ENCODE results near the gene VWA5B2.
A peak's percentile ranks its signal among the peaks of the same experiment; 100 is the strongest.
"Not testable (repeated sequence)": the region's sequence is repeated elsewhere in the genome, so short reads cannot be mapped to it uniquely, and the experiment has no call there.

VWA5B2 gene

DNA sequence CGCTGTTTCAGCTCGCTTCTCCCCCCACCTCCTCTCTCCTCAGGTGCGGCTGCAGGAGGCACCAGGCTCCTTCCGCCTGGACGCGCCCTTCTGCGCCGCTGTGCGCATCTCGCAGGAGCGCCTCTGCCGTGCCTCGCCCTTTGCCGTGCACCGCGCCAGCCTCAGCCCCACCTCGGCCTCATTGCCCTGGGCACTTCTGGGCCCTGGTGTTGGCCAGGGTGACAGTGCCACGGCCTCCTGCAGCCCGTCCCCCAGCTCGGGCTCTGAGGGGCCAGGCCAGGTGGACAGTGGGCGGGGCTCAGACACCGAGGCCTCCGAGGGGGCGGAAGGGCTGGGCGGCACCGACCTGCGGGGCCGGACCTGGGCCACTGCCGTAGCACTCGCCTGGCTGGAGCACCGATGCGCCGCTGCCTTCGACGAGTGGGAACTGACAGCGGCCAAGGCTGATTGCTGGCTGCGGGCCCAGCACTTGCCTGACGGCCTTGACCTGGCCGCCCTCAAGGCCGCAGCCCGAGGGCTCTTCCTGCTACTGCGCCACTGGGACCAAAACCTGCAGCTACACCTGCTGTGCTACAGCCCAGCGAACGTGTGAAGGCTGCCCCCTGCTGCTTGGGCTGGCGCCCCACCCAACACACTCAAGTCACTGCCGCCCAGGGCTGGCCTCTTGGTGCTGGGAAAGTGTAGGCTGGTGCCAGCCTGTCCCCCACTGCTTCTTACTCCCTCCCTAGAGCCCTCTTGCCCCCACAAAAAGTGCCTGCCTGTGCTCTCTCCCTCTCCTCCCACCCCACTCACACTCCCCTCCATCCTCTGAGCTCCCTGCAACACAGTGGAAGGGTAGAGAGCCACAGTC is 12.3 kb downstream of the VWA5B2 start:
- no peak for DNase-seq (ENCODE audit: low read depth in 4 of 4, low spot score in 1 of 4)

DNA sequence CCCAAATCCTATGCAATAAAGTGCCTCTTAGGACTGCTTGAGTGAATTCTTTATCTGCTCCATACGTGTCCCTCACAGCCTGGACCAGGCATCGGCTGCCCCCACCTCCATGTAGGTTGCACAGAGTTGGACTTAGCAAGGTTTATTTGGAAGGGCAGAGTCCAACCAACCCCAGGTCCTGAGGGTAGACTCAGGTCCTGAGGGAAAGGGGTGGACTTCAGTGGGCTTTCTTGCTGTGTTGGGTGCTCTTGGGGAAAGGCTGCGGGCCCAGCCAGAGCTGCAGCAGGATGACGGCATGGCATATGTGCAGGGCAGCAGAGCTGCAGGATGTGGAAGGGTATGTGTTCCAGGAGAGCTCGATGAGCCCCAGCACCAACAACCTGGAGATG is 12.9 kb downstream of the VWA5B2 start:
- no peak for DNase-seq (ENCODE audit: low read depth in 4 of 4, low spot score in 1 of 4)

- DNase-seq (ENCODE audit: low read depth in 4 of 4, low spot score in 1 of 4) = peak; percentile 73 to 83 (median 82)
Measured at GRCh38 chr3:184248454-184249411, 19.3 kb downstream of the VWA5B2 start, which contains the start of gene ALG3. Gene ALG3 (minus strand): TSS chr3:184248962. CDS start chr3:184248940, 22 bp downstream.

- DNase-seq (ENCODE audit: low read depth in 4 of 4, low spot score in 1 of 4) = peak; percentile 84 to 97 (median 89)
Measured at GRCh38 chr3:184249412-184250166, 20.2 kb downstream of the VWA5B2 start, which contains the start of gene EEF1AKMT4. Gene EEF1AKMT4 (plus strand): TSS chr3:184249672. CDS start chr3:184249695, 23 bp downstream.

GRCh38 chr3:184250167-184250828 is 20.9 kb downstream of the VWA5B2 start:
- peak; percentile 77 to 91 (median 80) for DNase-seq (ENCODE audit: low read depth in 4 of 4, low spot score in 1 of 4)

DNA sequence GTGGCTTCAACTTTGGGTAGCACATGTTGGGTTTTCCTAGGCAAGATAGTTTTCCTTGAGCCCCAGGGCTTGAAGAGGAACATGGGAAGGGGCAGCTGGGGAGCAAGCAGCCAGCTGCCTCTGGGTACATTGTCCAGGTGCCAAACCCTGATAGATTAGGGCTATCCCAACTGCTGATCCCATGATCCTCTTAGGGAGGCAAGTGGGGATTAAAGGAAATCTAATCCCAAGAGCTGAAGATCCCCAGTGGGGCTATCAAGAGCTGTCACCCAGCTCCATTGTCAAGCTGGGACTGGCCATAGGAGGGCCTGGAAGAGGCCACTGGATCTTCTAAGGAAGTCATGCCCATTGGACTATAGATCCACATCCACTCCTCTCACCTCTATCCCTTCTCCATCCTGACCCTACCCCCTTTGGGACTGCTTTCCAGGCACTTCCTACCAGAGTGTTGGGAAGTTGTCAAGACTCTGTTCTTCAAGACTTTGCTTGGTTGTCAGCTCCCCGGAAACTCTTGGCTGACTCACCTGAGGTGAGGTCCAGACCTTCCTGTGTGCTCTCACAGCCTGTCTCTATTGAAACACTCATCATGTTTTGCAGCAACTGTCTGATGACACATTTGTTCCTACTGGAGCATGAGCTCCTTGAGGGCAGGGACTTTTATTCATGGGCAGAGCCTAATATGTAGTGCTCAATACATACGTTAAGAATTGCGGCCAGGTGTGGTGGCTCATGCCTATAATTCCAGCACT is 26.1 kb downstream of the VWA5B2 start:
- DNase-seq (ENCODE audit: low read depth in 4 of 4, low spot score in 1 of 4) = no peak

DNA sequence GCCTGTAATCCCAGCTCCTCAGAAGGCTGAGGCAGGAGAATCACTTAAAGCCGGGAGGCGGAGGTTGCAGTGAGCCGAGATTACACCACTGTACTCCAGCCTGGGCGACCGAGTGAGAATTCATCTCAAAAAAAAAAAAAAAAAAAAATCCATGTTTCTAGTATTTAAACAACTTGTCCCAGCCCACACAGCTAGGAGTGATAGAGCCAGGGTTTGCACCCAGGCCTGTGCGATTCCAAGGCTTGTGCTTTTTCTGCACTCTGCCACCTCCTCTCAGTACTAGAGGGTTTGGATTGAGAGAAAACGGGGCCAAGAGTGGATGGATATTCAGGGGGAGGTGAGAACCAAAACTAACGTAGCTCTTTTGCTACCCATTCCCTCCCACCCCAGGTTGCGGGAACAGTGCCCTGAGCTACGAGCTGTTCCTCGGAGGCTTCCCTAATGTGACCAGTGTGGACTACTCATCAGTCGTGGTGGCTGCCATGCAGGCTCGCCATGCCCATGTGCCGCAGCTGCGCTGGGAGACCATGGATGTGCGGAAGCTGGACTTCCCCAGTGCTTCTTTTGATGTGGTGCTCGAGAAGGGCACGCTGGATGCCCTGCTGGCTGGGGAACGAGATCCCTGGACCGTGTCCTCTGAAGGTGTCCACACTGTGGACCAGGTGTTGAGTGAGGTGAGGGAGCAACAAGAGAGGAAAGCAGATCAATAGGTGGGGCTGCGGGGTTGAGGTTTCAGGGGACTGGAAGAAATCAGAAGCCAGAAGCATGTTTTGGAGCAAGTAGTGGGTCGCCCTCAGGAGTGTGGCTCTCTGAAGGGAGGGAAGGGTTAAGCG is 27.9 kb downstream of the VWA5B2 start:
- DNase-seq (ENCODE audit: low read depth in 4 of 4, low spot score in 1 of 4) = no peak

- DNase-seq (ENCODE audit: low read depth in 4 of 4, low spot score in 1 of 4) = no peak
Measured at GRCh38 chr3:184258926-184259325, 29.5 kb downstream of the VWA5B2 start.

- DNase-seq (ENCODE audit: low read depth in 4 of 4, low spot score in 1 of 4) = no peak
Measured at GRCh38 chr3:184259396-184259877, 30.1 kb downstream of the VWA5B2 start.

- no peak for DNase-seq (ENCODE audit: low read depth in 4 of 4, low spot score in 1 of 4)
Measured at GRCh38 chr3:184259878-184260723, 30.7 kb downstream of the VWA5B2 start.

GRCh38 chr3:184260724-184261269 is 31.4 kb downstream of the VWA5B2 start:
- no peak for DNase-seq (ENCODE audit: low read depth in 4 of 4, low spot score in 1 of 4)

GRCh38 chr3:184261270-184261853 is 32.0 kb downstream of the VWA5B2 start, which contains the start of gene CAMK2N2:
Gene CAMK2N2 (minus strand): TSS chr3:184261553. CDS start chr3:184261285, 268 bp downstream.
- DNase-seq (ENCODE audit: low read depth in 4 of 4, low spot score in 1 of 4) = peak in 1 of 4 experiments; percentile 62

- DNase-seq (ENCODE audit: low read depth in 4 of 4, low spot score in 1 of 4) = no peak
Measured at GRCh38 chr3:184261854-184262763, 32.7 kb downstream of the VWA5B2 start.

GRCh38 chr3:184262764-184263179 is 33.4 kb downstream of the VWA5B2 start:
- DNase-seq (ENCODE audit: low read depth in 4 of 4, low spot score in 1 of 4) = no peak

DNA sequence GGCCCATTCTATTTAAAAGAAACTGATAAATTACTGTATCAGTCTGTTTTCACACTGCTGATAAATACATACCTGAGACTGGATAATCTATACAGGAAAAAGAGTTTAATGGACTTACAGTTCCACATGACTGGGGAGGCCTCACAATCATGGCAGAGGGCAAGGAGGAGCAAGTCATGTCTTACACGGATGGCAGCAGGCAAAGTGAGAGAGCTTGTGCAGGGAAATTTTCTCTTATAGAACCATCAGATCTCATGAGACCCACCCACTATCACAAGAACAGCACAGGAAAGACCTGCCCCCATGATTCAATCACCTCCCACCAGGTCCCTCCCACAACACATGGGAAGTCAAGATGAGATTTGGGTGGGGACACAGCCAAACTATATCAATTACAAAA is 37.9 kb downstream of the VWA5B2 start:
- not testable (repeated sequence) for DNase-seq (ENCODE audit: low read depth in 4 of 4, low spot score in 1 of 4)

DNA sequence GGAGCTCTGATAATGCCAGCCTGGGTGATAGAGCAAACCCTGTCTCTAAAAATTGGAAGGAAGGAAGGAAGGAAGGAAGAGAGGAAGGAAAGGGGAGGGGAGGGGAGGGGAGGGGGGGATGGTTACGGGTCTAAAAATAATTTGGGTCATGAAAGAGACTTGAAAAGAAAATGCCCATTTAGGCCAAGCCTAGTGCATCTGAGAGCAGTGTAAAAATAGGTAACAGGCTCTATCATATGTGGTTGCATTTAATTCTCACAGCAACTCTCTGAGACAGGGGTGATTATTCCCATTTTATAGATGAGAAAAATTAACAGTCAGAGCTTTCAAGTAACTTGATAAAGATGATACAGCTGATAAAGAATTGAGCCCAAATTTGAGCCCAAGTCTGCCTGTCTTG is 42.9 kb downstream of the VWA5B2 start:
- no peak for DNase-seq (ENCODE audit: low read depth in 4 of 4, low spot score in 1 of 4)

Measured in stimulated activated CD4-positive, alpha-beta T cell treated with anti-CD3 and anti-CD28 coated beads, Interleukin-1b, Interleukin-23, amount 100 ng/mL, for 24 hours (primary cell).